A673 (cell line): ENCODE results near the gene LTF. TPM values are rescaled to one million over a fixed set of nuclear protein-coding genes. Genes with fewer than 3 reads are reported as not detected.

ENCODE experiments used
- BruUV-seq: library from RNA; stranded (reverse); fragments of 400-500 nt; replicated peaks from 2 replicates; lab custom pipeline; 2021; lab: Mats Ljungman, UMichigan
- CTCF ChIA-PET: fragments of 300-600 bp; sonication (Branson Sonifier 250); formaldehyde crosslinking; loops from one replicate; lab custom pipeline; 2022; ENCODE audit warnings: antibody characterized with exemption; lab: Charles Lee
- POLR2A ChIA-PET: fragments of 300-600 bp; sonication (Branson Sonifier 250); formaldehyde crosslinking; loops from one replicate; lab custom pipeline; 2022; ENCODE audit warnings: antibody characterized with exemption; ENCODE audit not compliant: low non-redundant PET; lab: Charles Lee
- DNase-seq: peaks from one replicate; pipeline ENCODE4 v3.0.0-alpha.2; 2015; ENCODE audit warnings: low spot score
- H3K27ac ChIP-seq: fragments of 200-600 bp; sonication (generic); 2 replicates; pipeline ENCODE4 v1.5.1; 2016; ENCODE audit warnings: mixed run types, low read depth, mild to moderate bottlenecking, mixed read lengths, antibody characterized with exemption, low read length; ENCODE audit not compliant: poor library complexity, severe bottlenecking
- H3K27me3 ChIP-seq: fragments of 200-600 bp; sonication (generic); replicated peaks from 2 replicates; pipeline ENCODE4 v1.6.1; 2017; ENCODE audit warnings: mixed run types, low read depth, mild to moderate bottlenecking, mixed read lengths, antibody characterized with exemption, low read length; ENCODE audit not compliant: insufficient read depth, poor library complexity
- H3K36me3 ChIP-seq: fragments of 200-600 bp; sonication (generic); 2 replicates; pipeline ENCODE4 v1.6.1; 2016; ENCODE audit warnings: mixed run types, mild to moderate bottlenecking, mixed read lengths, antibody characterized with exemption, low read length; ENCODE audit not compliant: insufficient read depth, poor library complexity, severe bottlenecking
- H3K4me1 ChIP-seq: fragments of 200-600 bp; sonication (generic); 2 replicates; pipeline ENCODE4 v1.6.1; 2017; ENCODE audit warnings: mixed run types, mild to moderate bottlenecking, mixed read lengths, antibody characterized with exemption, low read length; ENCODE audit not compliant: insufficient read depth, poor library complexity, severe bottlenecking
- H3K4me3 ChIP-seq: fragments of 200-600 bp; sonication (generic); 2 replicates; pipeline ENCODE4 v1.5.1; 2016; ENCODE audit warnings: low read depth, mixed run types, mild to moderate bottlenecking, mixed read lengths, low read length; ENCODE audit not compliant: poor library complexity, severe bottlenecking
- H3K9me3 ChIP-seq: fragments of 200-600 bp; sonication (generic); 2 replicates; pipeline ENCODE4 v1.6.1; 2016; ENCODE audit warnings: mixed run types, low read depth, mild to moderate bottlenecking, mixed read lengths, antibody characterized with exemption, low read length; ENCODE audit not compliant: poor library complexity, severe bottlenecking
- EZH2 ChIP-seq: fragments of 200-600 bp; sonication (generic); IDR thresholded peaks from 2 replicates; pipeline ENCODE4 v1.6.1; 2017; ENCODE audit warnings: borderline replicate concordance, low read depth, mild to moderate bottlenecking, mixed read lengths, antibody characterized with exemption, low read length; ENCODE audit not compliant: poor library complexity, severe bottlenecking
- intact Hi-C: fragments of 100-400 bp; cut with micrococcal nuclease; formaldehyde crosslinking; loops from one replicate; pipeline ENCODE4 v1.10.0; 2022; ENCODE audit not compliant: unreplicated experiment
- total RNA-seq: library from RNA; stranded (reverse); gene quantifications from 2 replicates; pipeline ENCODE4 v1.2.3, GENCODE V29; 2021
- TF ChIP-seq, protein P1 (sequence below): fragments of 300-800, 200-600 bp; sonication (generic); conservative IDR thresholded peaks from 2 replicates; pipeline ENCODE4 v1.5.1; 2017; ENCODE audit warnings: low read depth, mild to moderate bottlenecking, antibody characterized with exemption, low read length, moderate library complexity, mixed read lengths

The LTF gene
- total RNA-seq, 1 experiment from 2014 or later = not detected

DNA sequence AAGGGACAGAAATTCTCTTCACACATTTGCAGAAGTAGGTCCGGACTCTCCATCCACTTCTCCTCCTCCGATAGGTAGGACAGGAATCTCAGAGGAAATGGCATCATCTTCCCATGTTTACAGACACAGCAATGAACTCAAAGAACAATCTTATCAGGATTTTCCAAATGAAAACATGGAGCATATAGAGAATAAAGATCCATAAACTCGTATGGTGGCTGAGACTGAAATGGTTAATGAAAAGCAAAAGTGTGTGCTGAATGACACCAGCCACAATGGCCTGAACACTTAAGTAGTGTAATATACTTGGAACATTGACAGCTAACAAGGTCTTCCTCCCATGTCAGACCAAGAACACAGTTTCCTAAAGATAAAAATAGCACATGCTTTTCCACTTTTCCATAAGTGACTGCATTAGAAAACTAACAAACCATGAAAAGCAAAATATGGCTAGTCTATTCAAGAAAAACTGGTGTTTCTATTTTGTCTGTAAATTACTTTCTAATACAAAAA is 51.9 kb downstream of the LTF start:
- no TSS peak for BruUV-seq
- TF ChIP-seq, protein P1, sequence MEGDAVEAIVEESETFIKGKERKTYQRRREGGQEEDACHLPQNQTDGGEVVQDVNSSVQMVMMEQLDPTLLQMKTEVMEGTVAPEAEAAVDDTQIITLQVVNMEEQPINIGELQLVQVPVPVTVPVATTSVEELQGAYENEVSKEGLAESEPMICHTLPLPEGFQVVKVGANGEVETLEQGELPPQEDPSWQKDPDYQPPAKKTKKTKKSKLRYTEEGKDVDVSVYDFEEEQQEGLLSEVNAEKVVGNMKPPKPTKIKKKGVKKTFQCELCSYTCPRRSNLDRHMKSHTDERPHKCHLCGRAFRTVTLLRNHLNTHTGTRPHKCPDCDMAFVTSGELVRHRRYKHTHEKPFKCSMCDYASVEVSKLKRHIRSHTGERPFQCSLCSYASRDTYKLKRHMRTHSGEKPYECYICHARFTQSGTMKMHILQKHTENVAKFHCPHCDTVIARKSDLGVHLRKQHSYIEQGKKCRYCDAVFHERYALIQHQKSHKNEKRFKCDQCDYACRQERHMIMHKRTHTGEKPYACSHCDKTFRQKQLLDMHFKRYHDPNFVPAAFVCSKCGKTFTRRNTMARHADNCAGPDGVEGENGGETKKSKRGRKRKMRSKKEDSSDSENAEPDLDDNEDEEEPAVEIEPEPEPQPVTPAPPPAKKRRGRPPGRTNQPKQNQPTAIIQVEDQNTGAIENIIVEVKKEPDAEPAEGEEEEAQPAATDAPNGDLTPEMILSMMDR = no peak
- TF ChIP-seq EZH2 = no peak
- Histone ChIP-seq H3K4me3 (no peak overlapping the region), H3K9me3 (no peaks in the 10 kb centered on the region), H3K36me3 (no peaks in the 10 kb centered on the region), H3K27ac (no peak overlapping the region), H3K27me3 (no peaks in the 10 kb centered on the region), H3K4me1 (no peaks in the 10 kb centered on the region)
- no peak for DNase-seq
- ChIA-PET CTCF (no interaction called here), POLR2A (no interaction called here)
- intact Hi-C loops = no loop called here

DNA sequence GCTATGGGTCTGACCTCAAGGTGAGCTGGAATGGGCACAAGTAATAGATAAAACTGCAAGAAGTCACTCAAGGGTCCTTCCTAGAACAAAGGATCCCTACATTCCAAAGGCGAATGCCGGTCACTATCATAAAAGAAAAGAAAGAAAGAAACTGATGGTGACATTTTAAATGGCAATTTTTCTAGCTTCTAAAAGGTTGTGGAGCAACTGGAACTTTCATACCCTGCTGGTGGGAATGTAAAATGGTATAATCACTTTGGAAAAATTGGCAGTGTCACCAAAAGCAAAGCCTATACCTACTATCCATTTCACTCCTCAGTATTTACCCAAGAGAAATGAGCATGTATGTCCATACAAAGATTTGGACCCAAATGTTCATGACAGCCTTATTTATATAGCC is 53.4 kb downstream of the LTF start:
- BruUV-seq = no TSS peak
- POLR2A ChIA-PET = no interaction called here
- Histone ChIP-seq H3K27ac (no peak overlapping the region), H3K27me3 (no peaks in the 10 kb centered on the region), H3K4me1 (no peaks in the 10 kb centered on the region), H3K9me3 (no peaks in the 10 kb centered on the region), H3K36me3 (no peaks in the 10 kb centered on the region), H3K4me3 (no peak overlapping the region)
- TF ChIP-seq, protein P1 = no peak
- TF ChIP-seq EZH2 = no peak
- intact Hi-C loops = no loop called here
- CTCF ChIA-PET = no interaction called here
- DNase-seq = no peak

DNA sequence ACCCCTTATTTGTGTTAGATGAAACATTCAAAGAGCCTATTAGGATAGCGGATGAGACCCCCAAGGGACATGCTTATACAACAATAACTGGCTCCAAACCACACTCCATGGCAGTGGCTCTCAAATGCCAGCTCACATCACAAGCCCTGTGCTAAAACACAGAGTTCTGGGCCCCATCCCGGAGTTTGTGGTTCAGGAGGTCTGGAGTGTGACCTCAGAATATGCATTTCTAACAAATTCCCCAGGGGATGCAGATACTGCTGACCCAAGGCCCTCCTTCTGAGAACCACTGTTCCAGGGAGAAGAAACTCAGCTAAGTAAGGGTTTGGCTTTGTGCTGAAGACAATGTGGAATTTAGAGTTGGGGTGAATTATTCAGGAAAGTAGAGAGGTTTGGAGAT is 54.0 kb downstream of the LTF start:
- CTCF ChIA-PET = no interaction called here

More for the DNA sequence above, 54.0 kb downstream of the LTF start:
- Histone ChIP-seq H3K4me3 (no peak overlapping the region), H3K36me3 (no peaks in the 10 kb centered on the region), H3K4me1 (no peaks in the 10 kb centered on the region), H3K27me3 (no peaks in the 10 kb centered on the region), H3K27ac (no peak overlapping the region), H3K9me3 (no peaks in the 10 kb centered on the region)
- no TSS peak for BruUV-seq
- POLR2A ChIA-PET = no interaction called here
- no peak for DNase-seq
- intact Hi-C loops = no loop called here
- TF ChIP-seq, protein P1 = no peak
- no peak for TF ChIP-seq EZH2
